Neural cell (in vitro differentiated cells): ENCODE measurements around the gene CES2.

Experiments used
- CTCF ChIP-seq: fragments of 450-650 bp; IDR thresholded peaks from 2 replicates; pipeline ENCODE4 v1.5.1; 2014; ENCODE audit warnings: antibody characterized with exemption, mild to moderate bottlenecking, moderate library complexity; ENCODE audit not compliant: poor library complexity, severe bottlenecking
- EP300 ChIP-seq: fragments of 450-650 bp; conservative IDR thresholded peaks from 2 replicates; pipeline ENCODE4 v1.6.1; 2014; ENCODE audit warnings: antibody characterized with exemption, mild to moderate bottlenecking, moderate library complexity; ENCODE audit not compliant: poor library complexity, severe bottlenecking
- EZH2 ChIP-seq: fragments of 200-600, 300-800 bp; shearing (Covaris generic), sonication (generic); IDR thresholded peaks from 2 replicates; pipeline ENCODE4 v1.6.1; 2014; ENCODE audit warnings: antibody characterized with exemption, low read length, borderline replicate concordance, mild to moderate bottlenecking; ENCODE audit not compliant: insufficient read depth, poor library complexity, severe bottlenecking
- MXI1 ChIP-seq: fragments of 450-650 bp; conservative IDR thresholded peaks from 2 replicates; pipeline ENCODE4 v1.6.1; 2014; ENCODE audit warnings: antibody characterized with exemption, mild to moderate bottlenecking; ENCODE audit not compliant: poor library complexity, severe bottlenecking
- RAD21 ChIP-seq: fragments of 450-650 bp; conservative IDR thresholded peaks from 2 replicates; pipeline ENCODE4 v1.6.1; 2014; ENCODE audit warnings: antibody characterized with exemption, mild to moderate bottlenecking, moderate library complexity
- REST ChIP-seq: IDR thresholded peaks from 2 replicates; pipeline ENCODE4 v1.6.1; 2012; ENCODE audit warnings: borderline replicate concordance
- SMC3 ChIP-seq: fragments of 450-650 bp; conservative IDR thresholded peaks from 2 replicates; pipeline ENCODE4 v1.6.1; 2014; ENCODE audit warnings: antibody characterized with exemption, mild to moderate bottlenecking, moderate library complexity; ENCODE audit not compliant: poor library complexity
- TAF1 ChIP-seq: IDR thresholded peaks from 2 replicates; pipeline ENCODE4 v1.6.1; 2012; ENCODE audit warnings: low read depth

GRCh38 chr16:66950437-66950836 is 15.1 kb downstream of the CES2 start:
- TF ChIP-seq CTCF: no peak
- TF ChIP-seq SMC3: no peak
- no peak for TF ChIP-seq TAF1
- no peak for TF ChIP-seq EZH2
- no peak for TF ChIP-seq REST
- TF ChIP-seq RAD21: no peak
- TF ChIP-seq MXI1: no peak
- no peak for TF ChIP-seq EP300
